GM12801 (cell line): ENCODE measurements around the gene PHAX.

Experiments used
- CTCF ChIP-seq: IDR thresholded peaks from one replicate; pipeline ENCODE4 v1.5.1; 2011; ENCODE audit warnings: control low read depth; ENCODE audit not compliant: insufficient read length; ENCODE audit errors: extremely low read depth

The PHAX gene

GRCh38 chr5:126577415-126577814 is 23.3 kb upstream of the PHAX start:
- TF ChIP-seq CTCF: no peak

DNA sequence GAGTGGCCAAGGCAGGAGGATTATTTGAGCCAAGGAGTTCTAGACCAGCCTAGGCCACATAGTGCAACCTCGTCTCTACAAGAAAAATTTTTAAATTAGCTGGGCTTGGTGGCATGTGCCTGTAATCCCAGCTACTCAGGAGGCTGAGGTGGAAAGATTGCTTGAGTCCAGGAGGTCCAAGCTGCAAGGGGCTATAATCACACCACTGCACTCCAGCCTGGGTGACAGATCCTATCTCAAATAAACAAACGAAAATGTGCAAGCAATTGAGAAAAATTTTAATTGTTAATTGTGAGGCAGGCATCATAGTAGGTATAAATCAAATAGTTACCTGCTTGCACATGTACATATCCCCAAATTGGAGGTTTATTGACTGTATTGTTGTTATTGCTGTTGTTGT is 21.0 kb upstream of the PHAX start:
- TF ChIP-seq CTCF: no peak

DNA sequence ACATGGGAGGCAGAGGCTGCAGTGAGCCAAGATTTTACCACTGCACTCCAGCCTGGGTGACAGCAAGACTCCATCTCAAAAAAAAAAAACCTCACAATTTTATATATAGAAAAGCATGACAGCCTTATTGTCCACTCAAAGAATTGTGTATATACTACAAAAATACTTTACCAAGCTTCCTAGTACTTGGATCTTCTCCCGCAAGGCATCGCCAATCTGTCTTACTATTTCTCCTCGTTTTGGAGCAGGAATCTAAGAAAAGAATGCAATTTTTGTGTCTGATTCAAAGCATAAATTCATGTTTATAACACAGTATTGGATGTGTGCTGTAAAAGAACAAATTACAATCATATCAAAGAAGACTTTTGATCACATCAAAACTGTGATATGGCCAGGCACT is 17.0 kb upstream of the PHAX start:
- no peak for TF ChIP-seq CTCF

GRCh38 chr5:126587551-126588390 is 13.0 kb upstream of the PHAX start:
- no peak for TF ChIP-seq CTCF

DNA sequence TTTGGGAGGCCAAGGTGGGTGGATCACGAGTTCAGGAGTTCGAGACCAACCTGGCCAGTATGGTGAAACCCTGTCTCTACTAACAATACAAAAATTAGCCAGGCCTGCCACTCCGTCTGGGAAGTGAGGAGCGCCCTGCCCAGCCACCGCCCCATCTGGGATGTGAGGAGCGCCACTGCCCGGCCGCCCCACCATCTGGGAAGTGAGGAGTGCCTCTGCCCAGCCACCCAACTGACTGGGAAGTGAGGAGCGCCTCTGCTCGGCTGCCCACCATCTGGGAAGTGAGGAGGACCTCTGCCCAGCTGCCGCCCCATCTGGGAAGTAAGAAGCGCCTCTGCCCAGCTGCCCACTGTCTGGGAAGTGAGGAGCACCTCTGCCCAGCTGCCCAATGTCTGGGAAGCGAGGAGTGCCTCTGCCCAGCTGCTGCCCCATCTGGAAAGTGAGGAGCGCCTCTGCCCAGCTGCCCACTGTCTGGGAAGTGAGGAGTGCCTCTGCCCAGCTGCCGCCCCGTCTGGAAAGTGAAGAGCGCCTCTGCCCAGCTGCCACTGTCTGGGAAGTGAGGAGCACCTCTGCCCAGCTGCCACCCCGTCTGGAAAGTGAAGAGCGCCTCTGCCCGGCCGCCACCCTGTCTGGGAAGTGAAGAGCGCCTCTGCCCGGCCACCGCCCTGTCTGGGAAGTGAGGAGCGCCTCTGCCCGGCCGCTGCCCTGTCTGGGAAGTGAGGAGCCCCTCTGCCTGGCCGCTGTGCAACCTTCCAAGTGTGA is 11.0 kb upstream of the PHAX start:
- TF ChIP-seq CTCF: no peak

GRCh38 chr5:126591549-126591948 is 9.2 kb upstream of the PHAX start:
- no peak for TF ChIP-seq CTCF

DNA sequence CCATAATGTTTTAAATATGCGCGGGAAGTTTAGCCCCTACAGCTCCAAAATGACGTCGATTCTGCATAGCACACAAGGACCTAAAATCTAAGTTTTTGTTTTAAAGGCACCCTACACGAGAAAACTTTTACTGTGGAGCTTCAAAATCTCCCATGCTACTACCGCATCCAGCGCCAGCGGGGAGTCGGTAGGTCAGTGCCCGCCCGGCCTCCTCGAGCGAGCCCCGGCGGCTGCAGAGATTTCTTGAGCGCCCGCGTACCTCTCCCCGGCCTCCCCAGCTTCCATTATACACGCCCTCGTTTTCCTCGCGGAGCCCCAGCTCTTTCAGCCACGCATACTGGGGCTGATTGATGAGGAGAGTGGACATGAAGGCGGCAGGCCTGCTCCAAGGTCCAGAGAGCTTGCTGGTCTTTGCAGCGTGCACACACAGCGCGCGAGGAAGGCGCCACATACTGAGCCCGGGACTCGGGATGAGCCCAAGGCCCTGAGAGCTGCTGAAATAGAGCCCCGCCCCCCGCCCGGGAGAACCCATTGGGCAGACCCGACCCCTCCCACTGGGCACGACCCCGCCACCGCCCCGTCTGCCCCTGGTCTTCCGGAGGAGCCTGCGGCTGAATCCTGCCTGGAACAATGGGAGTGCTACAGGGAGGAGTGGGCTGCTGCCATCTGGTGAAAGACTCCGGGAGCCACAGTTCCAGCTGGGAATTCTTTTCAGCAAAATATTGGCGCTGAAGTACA is 5.8 kb upstream of the PHAX start, which contains the start of gene ALDH7A1:
Gene ALDH7A1, minus strand, starts transcription at position 472 of the 738 bp plus-strand sequence. Its CDS starts 21 bp downstream, at position 451.
- TF ChIP-seq CTCF: no peak
